Left colon (tissue), 2 donors: ENCODE data around the gene GPC6. TPM values are rescaled to one million over a fixed set of nuclear protein-coding genes. Genes with fewer than 3 reads are reported as not detected.
A peak's percentile ranks its signal among the peaks of the same experiment; 100 is the strongest.

Experiments
- ATAC-seq: fragments of 200-7000 bp; cut with Tn5 transposase; one replicate; pipeline ENCODE4 v1.9.1; 2020; ENCODE audit warnings: mild to moderate bottlenecking, moderate library complexity
- DNase-seq, 2 donors: peaks; one replicate each; pipeline ENCODE4 v3.0.0-alpha.2; 2020
- intact Hi-C, 2 donors: fragments of 100-400 bp; cut with DNase I in 1 of 2; cut with micrococcal nuclease in 1 of 2; formaldehyde crosslinking; loops; one replicate each; pipeline versions ENCODE4 v1.11.2 to v1.14.0; 2022; cut with DNase I, micrococcal nuclease
- total RNA-seq, 2 donors: library from RNA; stranded (reverse); fragmentation: NEBNext Ultra II Directional; extraction: Animal tissue kit (Norgen Biotek cat#: 25700); gene quantifications; one replicate each; pipeline ENCODE4 v1.2.1, GENCODE V29; 2021
- donor health status: DM: no; HTN: no; CAD: no.
- donor health status: DM: yes; HTN: yes; CAD: no.

GPC6 gene
- total RNA-seq, 2 donors from 2014 or later, result 2.5 to 5.2 TPM

DNA sequence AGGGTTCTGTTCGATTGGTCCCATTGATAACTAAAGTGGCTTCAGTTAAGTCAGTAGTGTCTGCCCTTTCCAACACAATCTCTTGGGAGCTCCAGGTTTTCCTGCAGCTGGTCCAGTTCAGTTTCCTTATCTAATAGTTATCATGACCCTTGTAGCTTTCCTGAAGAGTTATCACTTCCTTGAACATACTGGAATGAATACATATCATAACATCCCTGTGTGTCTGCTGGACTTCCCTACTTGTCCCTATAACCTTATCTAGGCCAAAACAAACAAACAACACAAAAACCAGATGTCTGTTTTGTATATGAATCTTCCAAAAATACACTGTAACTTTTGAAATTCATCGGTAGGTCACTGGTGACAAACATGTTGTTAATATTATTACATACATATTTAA is 1085.3 kb downstream of the GPC6 start:
- intact Hi-C loops, result no loop called here
- DNase-seq, result no peak
- no peak for ATAC-seq

DNA sequence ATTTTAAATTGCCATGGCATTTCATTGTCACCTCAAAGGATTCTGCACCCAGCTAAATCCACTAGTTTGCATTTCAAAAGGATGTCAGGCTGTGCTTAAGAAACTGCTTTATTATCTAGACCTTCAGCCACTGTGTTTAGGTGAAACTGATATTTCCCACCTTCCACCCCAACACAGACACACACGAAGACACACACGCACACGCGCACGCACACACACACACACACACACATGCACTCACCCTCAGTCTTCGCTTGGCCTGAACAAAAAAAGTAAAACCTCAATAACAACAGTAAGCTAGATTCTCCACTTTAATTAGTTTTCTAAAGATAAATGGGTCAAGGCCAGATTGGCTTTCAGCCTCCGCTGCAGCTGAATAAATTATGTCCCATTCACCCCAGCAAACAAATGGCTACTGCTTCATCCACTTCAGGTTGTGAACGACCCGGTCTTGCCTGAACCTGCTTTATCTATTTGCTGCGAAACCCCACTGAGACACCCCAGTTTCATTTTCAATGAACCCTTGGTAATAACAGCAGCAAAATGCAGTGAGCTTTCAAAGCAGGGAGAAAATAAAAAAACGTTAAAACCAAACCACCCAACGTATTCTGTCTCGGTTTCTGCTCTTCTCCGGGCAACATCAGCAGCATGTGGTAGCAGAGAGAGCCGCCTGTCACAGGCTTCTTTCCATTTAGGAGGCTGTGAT is 1086.1 kb downstream of the GPC6 start:
- ATAC-seq (no peak), DNase-seq (no peak)
- intact Hi-C loops, result no loop called here

DNA sequence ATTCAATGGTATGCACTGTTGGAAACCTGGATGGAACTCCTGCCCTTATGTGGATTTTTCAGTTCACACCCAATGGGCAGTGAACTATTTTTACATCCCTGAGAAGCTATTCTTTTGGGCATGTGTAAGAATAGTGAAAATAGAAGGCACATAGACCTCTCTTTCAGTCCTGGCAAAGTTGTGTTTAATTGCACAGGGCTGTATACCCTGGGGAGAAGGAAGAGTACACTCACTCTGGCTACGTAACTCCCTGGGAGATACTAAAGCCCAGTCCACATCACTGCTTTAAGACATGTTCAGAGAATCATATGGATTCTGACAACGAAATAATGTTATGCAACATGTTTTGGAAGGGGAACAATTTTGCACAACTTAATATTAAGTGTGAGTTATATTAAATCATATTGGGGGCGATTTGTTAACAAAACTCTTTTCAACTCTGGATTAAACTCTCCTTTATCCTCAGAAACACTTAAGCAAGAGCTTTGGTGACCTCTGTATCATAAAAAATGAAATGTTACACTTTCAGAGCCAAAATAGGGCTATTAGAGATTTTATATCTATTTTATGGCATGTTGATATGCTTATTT is 1086.8 kb downstream of the GPC6 start:
- ATAC-seq, result no peak
- no peak for DNase-seq
- intact Hi-C loops, result no loop called here

DNA sequence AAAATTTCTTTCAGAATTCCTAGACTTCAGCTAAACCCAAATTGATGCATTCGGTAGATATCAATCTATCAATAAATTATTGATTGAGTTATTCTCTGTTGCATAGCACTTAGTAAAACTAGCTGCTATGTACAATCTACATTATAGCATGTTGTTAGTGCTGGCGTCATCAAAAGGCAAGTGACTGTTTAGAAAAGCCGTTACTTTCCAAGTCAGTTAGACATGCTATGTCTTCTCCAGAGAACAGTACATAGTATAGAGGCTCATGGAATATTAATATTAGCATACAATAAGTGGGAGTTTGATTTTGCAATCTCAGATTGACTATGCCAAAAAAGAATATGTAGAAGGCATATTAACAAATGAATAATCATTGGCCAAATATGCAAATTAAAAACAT is 1087.3 kb downstream of the GPC6 start:
- no peak for DNase-seq
- intact Hi-C loops, result no loop called here
- ATAC-seq, result no peak

DNA sequence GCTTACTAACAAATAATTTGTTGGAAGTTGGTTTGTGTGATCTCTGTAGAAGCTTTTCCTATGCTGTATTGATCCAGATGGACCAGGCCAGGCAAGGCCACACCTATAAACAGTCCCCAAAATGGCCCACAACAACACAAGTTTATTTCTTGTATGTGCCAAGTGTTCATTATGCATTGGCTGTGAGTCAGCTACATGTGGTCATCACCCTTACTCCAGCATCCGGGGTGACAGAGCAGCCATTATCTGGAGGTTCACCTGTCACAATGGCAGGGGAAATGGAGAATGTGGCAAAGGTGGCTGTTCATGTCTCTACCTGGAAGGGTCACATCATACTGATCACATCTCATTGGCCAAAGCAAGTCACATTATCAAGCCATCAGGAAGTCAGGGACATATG is 1088.6 kb downstream of the GPC6 start:
- no peak for ATAC-seq
- DNase-seq, result no peak
- intact Hi-C loops, result no loop called here

DNA sequence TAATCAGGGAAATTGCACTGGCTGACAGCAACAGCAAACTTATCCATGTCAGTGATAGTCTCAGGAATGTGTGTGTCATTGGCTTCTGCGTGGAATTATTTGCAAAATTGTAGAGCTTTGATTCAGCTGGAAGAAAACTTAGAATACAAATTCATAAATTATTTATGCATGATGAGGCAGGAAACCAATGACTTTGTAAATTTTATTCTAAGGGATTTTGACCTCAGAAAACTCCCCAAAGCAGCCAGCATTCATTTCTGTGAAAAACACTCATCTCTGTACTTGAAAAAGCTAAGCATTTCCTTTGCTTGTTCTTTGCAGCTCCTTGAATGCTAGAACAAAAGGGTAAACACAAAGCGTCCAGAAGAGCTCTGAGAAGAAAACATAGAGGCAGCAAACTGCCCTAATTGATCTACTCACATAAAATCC is 1090.5 kb downstream of the GPC6 start:
- DNase-seq, result no peak
- intact Hi-C loops, result no loop called here
- ATAC-seq, result no peak

DNA sequence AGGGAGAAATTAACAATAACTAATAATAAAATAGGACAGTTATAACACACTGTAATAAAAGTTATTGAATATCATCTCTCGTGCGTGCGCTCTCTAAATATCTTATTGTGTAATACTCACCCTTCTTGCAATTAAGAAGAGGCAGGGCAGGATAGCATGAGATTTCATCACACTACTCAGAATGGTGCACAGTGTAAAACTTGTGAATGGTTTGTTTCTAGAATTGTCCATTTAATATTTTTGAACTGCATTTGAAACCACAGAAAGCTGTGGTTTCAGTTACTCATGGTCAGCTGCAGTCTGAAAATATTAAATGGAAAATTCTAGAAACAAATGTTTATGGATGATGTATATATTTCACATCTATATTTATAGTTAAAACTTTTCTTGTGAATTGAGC is 1091.8 kb downstream of the GPC6 start:
- no peak for ATAC-seq
- no peak for DNase-seq
- intact Hi-C loops, result no loop called here

DNA sequence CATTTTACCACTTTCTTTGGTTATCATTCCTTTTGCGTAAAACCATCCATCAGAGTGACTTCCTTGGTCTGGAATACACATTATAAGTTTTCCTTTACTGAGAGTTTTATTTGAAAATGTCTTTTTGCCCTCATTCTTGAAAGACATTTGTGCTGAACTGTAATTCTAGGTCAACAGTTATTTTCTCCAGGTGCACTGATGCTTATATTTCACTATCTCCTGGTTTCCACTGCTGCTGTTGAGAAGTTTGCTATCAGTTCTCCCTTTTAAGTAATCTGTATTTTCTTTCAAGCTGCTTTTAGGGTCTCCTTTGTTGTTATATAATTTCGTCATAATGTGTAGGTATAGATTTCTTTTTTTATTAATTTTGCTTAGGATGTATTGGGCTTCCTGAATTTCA is 1092.9 kb downstream of the GPC6 start:
- intact Hi-C loops, result no loop called here
- DNase-seq, result no peak
- no peak for ATAC-seq

DNA sequence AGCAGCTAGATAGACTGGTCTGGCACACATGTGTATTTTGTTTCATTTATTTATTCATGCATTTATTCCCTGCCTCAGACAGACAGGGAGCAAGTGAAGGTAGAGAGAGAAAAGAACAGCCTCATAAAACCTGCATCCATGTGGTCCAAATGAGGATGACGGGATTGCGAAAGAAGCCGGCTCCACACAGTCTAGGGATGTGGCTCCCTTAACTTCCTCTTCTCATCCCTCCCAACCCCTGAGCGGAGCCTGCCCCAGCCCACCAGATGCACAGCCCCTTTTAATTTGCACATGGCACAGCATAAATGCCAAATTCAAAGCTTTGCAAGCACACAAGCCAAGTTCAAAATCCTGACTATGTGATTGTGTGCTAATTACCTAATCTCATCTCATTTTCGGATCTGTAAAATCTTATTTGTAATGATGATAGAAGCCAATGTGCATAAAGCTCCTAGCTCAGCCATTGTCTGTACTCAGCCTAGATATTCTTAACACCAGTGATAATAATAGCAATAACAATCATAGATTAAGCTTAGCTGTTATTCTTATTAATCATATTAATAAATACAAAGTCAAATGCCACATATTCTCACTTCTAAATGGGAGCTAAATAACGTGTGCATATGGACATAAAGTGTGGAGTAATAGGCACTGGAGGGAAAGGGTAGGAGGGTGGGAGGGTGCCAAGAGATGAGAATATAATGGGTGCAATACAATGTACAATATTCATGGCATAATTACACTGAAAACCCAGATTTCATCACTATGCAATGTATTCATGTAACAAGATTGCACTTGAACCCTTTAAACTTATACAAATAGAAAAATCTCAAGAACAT is 1096.5 kb downstream of the GPC6 start:
- intact Hi-C loops, result no loop called here
- ATAC-seq, result no peak

DNA sequence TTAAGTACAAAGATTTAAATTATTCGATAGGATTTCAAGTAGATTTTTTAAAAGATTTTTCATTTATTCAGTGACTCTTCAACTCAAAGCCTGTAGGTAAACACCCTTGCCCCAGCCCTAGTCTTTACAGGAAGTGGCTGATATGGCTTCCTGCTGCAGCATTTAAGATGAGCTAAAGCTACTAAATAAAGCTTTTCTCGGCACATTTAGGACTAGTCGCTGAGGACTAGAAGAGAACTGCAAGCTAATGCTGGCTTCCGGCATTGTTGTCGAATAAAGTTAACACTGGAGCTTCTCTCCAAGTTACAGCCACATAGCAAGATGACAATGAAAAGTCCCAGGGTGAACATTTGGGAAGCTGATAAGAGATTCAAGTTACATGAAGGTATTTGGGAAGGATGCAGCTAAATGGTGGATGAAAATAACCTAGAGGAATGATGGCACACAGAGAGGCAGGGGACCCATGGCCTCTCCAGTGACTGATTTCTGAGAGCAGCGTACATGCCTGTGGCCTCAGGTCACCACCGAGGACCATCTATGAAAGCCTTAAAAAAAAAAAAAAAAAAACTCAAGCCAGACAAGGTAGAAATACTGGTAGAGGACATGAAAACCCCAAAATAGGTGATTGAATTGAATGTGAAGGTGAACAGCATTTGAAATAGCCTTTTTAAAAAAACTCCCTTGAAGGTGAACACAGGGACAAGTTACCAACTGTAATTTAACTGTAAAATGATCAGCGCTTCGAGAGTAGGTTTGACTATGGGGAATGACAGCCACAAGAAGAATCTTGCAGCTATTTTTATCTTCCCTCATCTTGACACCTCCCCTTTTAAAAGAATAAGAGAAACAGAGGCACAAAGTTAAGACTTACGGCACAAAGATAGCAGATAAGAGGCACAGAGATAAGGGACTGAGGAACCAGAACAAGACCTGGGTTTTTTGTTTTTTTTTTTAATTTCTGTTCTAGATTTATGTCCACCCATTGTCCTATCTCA is 1097.5 kb downstream of the GPC6 start:
- peak; percentile 35 for ATAC-seq
- intact Hi-C loops, result no loop called here
- DNase-seq, result no peak

More for the DNA sequence above, 1096.5 kb downstream of the GPC6 start:
- DNase-seq, result no peak

DNA sequence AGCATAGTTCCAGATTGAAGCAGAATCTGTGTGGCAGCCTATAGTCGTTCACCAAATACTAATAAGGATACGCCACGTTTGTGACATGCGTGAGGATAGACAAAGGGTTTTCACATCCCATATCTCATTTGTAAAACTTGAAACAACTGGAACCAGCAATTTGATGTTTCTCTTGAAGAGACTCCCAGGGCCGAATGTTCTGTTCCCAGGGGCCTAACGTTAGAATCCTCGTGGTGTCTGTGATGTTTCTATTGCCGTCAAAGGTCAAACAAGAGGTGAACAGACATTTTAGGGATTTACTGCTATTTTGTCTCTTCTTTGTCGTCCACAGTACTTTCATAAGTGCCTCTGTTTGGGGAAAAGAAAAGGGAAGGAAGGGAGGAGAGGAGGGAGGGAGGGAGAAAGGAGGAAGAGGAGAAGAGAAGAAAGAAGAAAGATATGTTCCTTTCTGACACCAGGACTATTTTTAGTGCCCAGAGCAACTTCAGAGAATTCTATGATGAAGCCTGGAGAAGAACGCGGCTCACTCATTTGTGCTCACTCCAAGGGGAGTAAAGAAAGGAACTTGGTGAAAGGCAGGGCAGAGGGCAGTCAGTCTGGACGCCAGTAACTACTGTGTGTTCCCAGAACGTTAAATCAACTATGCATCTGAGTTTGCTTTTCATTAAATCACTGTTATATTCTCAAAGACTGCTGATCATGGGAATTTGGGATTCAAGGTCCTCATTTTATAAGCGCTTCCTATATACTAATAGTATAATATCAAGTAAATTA is 1098.3 kb downstream of the GPC6 start:
- no peak for DNase-seq
- ATAC-seq, result no peak
- intact Hi-C loops, result no loop called here

DNA sequence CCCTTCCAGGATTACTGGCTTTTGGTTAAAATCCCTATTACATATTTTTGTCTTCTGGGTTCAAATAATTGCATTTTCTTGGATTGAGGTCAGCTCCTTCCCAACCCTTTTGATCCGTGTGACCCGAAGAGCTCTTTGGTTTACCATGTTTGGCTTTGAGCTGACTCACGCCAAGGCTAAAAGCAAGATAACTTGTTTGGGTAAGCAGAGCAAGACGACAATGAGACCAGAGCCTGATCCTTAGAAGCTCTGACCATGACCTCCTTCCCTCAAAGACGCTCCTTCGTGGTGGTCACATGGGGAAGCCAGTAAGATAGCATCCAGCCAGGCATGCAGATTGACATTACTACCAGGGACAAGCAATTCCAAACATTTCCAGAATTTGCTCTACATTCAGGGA is 1099.0 kb downstream of the GPC6 start:
- intact Hi-C loops, result no loop called here
- DNase-seq, result no peak
- ATAC-seq, result no peak

DNA sequence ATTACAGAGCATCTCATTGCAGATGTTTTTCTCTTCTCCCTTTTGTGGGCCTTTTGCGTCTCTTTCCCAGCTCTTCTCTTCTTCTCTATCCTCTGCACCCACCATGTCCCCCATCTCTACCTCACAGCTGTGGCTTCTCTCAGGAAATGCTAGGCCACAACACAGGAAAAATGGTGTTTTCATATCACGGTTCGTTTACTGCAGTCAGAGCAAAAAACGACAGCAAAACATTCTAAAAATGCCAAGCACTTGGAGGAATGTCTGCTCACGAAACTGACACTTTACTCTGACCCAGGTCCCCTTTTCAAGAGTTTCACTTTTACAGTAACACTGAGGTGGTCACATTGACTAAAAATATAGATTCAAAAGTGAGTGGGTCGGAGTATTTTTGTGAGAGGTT is 1100.7 kb downstream of the GPC6 start:
- intact Hi-C loops, result no loop called here
- no peak for ATAC-seq
- DNase-seq, result no peak

DNA sequence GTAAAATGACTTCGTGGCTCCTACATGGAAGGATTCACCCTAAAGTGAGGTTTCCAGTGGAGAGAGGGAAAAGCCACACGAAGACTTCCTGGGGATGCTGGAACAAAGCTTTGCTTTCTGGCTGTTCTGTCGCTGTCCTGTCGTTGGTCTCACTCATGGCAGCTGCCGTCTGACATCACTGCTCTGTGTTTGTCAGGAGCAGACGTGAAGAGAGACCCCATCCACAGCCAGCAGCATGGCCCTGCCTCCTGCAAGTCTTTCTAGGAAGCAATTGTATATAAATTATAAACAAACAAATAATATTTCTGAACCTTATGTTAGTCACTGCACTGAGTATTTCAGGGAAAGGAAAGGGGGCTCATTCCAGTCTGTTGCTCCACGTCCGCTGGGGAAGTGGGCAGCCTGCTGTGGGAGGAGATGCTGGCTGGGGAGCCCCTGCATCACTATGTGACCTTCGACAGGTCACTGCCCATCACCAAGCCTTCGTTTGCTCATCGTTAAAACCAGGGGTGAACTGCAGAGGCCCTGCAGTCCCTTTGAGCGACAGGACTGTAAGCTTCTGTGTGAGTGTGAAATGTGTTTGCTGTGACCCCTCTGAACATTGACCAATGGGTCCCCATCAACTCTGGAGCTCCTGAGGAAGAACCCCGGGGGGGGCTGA is 1101.9 kb downstream of the GPC6 start:
- intact Hi-C loops, result no loop called here
- no peak for DNase-seq
- ATAC-seq, result no peak

DNA sequence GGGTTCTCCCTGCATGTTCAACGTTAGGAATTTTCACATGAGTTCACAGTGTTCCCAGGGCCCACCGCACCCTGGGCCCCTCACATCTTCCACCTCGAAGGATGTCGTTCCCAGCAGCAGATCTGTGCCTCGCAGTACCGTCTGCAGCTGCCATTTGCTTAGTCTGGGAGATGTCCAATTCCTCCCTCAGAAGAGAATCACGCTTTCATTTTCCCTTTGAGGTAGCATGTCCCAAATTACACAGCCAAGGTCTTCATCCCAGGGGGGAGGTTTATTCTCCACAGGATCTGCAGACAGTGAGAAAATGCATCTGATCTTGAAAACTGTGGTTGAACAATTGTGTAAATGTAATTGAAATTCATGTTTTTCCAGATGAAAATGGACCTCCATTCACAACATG is 1102.7 kb downstream of the GPC6 start:
- ATAC-seq (no peak), DNase-seq (no peak)
- intact Hi-C loops, result no loop called here

DNA sequence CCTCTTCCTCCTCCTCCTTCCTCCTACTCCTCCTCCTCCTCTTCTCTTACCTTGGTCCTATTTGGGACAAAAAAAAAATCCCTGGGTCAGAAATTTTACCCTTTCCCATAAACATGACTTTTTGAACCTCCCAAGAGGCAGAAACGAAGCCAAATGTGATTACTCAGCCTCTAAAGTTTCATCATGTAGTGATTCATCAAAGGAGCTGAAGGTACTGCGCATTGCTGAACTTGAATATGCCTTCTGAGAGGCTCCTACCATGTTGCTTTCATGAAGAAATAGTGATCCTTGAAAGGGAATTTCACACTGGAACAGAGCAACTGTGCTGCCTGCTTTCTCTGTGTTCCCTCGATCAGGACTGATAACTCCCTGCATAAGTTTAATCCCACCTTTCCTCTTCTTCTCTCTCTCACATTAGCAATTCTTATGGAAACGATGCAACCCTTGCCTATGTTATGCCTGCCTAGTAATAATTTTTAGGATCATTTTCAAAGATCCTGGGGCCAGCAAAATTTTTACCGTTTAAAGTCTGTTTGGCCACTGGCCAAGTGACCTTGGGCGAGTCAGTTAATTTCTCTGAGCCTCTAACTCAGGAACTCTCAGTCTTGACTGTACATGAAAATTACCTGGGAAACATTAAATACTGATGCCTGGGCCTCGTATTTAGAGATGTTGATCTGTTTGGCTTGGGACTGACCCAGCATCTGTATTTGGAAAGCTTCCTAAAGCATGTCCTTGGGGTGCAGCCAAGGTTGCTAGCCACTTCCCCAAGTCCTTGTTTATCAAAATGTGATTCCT is 1103.3 kb downstream of the GPC6 start:
- no peak for DNase-seq
- intact Hi-C loops, result no loop called here
- ATAC-seq, result no peak

DNA sequence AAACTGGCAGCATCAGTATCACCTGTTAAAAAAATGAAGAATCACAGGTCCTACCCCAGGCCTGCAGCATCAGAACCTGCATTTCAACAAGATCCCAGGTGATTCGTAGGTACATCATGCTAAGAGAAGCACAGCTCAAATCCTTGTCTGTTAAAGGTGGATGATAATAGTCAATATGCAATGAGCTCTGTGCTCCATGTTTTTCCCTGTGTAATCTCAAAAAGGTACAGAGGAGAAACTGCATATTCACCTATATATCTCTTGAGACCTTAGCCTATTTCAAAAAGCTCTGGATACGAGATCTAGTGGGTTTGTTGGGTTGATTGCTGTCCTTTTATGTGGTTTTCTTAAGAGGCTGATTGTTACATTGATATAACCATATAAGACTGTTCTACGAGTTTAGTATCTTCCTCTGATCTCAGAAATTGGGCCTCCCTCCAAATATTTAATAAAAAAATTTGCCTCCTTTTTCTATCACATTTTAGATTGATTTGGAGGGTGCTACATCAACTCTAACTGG is 1104.0 kb downstream of the GPC6 start:
- DNase-seq (no peak), ATAC-seq (no peak)
- intact Hi-C loops, result no loop called here
